COLO829 (cell line): ENCODE results near the gene IER5L.
A peak's percentile ranks its signal among the peaks of the same experiment; 100 is the strongest.
"Not testable (repeated sequence)": the region's sequence is repeated elsewhere in the genome, so short reads cannot be mapped to it uniquely, and the experiment has no call there.

ENCODE experiments used
- DNase-seq: peaks from one replicate; pipeline ENCODE4 v3.0.0; 2012; ENCODE audit warnings: low spot score

The IER5L gene

GRCh38 chr9:129202613-129203555 is 24.8 kb upstream of the IER5L start:
- DNase-seq: peak; percentile 66

DNA sequence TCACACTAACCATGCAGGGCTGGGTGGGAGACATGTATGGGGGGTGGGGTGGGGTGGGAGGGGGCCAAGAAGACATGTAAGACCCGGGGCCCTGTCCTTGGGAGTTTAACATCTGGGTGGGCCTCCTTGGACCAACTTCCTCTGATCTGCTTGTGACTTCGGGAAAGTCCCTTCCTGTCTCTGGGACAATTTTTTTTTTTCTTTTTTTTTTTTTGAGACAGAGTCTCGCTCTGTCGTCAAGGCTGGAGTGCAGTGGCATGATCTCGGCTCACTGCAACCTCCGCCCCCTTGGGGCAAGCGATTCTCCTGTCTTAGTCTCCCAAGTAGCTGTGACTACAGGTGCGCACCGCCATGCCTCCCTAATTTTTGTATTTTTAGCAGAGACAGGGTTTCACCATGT is 23.8 kb upstream of the IER5L start:
- no peak for DNase-seq

DNA sequence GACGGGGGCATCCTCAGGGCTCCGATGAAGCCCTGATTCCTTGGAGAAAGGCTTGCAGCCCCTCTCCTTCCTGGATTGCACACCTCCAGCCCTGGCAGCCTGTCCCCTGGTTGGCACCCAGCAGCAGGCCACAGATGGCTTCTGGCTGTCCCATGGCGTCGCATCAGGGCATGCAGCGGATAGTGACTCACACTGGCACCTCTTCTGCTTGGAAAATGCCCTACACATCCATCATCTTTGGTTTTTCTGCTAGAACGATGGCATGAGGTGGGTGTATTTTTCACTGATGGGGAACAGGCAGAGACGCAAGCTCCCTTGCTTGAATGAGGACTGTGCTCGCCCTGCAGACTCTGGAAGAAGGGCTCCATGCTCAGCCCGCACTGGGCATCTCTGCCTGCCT is 23.2 kb upstream of the IER5L start:
- DNase-seq: no peak

- DNase-seq: no peak
Observed at GRCh38 chr9:129200255-129200654, 22.2 kb upstream of the IER5L start.

DNA sequence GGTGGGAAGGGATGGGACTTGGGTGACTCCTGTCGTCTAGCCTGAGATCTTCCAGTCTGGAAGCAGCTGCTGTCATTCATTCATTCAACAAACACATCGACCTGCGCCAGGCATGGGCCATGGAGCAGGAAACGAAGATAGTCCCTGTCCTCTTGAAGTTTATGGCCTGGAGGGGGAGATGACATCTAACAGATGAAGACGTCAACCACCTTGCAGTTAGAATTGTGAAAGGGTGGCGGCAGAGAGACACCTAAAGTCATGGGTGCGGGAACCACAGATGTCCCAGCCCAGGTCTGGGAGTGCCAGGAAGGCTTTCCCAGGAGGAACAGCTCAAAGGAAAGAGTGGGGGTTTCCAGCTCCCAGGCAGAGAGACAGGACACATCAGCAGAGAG is 21.0 kb upstream of the IER5L start:
- no peak for DNase-seq

GRCh38 chr9:129198319-129199043 is 20.4 kb upstream of the IER5L start:
- DNase-seq: no peak

GRCh38 chr9:129197978-129198318 is 19.9 kb upstream of the IER5L start:
- DNase-seq: no peak

DNA sequence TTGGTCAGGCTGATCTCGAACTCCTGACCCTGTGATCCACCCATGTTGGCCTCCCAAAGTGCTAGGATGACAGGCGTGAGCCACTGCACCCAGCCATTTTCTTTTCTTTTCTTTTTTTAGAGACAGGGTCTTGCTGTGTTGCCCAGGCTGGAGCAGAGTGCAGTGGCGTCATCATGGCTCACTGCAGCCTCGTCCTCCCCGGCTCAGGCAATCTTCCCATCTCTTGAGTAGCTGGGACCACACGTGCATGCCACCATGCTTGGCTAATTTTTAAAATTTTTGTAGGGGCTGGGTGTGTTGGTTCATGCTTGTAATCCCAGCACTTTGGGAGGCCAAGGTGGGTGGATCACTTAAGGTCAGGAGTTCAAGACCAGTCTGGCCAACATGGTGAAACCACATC is 19.0 kb upstream of the IER5L start:
- DNase-seq: not testable (repeated sequence)

DNA sequence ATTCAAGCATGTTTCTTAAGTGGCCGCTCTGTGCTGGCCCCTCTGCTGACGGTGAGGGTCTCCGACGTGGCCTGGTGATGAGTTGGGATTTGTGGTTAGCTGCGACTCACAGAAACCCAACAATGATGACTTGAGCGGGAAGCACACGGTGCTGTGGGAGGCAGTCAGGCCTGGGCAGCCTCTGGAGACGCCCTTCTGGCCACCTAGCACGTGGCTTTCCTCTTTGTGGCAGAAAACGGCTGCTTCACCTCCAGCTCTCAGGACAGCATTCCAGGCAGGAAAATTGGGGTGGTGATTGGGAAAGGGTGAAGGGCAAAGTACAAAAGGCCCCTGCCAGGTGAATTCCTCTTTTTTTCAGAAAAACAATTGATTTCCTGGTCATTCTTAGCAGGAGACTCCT is 17.5 kb upstream of the IER5L start:
- no peak for DNase-seq

DNA sequence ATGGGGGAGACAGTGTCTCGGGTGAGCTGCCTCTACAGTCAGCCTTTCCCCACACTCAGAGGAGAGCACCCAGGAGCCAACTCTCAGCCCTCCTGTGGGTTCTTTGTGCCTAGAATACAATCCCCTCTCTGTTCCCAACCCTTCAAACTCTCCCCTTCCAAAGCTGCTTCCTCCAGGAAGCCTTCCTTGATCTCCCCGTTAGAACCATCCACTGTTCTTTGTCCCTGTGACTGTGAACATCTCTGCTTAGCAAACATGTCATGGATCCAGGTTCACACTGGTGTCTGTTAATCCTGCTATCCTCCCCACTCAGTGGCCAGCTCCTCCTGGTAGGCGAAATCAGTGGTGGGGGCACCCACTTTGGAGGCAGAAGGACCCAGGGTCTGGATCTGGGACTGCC is 16.2 kb upstream of the IER5L start:
- no peak for DNase-seq

DNA sequence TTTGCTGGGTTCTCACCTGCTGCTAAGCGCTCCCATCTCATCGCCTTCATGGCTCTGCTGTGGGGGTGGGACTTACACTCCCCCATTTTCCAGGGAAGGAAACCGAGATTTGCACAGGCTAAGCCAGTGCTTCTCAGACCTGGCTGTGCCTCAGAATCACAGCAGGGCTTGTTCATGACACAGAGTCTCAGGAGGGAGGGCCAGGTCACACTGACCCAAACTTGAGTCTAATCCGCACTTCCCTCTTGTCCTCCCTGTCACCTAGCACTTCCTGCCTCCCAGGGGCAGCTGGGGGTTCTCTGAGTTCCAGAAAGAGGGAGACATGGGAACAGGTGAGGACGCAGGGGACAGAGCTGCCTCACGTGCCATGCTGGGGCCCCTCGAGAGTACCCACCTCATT is 15.6 kb upstream of the IER5L start:
- no peak for DNase-seq

- no peak for DNase-seq
Observed at GRCh38 chr9:129191234-129191633, 13.2 kb upstream of the IER5L start.

GRCh38 chr9:129189971-129190370 is 11.9 kb upstream of the IER5L start:
- DNase-seq: not testable (repeated sequence)

GRCh38 chr9:129187042-129187441 is 9.0 kb upstream of the IER5L start:
- DNase-seq: no peak

- DNase-seq: no peak
Observed at GRCh38 chr9:129185991-129186390, 7.9 kb upstream of the IER5L start.

GRCh38 chr9:129185402-129185801 is 7.3 kb upstream of the IER5L start:
- no peak for DNase-seq

- no peak for DNase-seq
Observed at GRCh38 chr9:129184596-129185122, 6.6 kb upstream of the IER5L start.

DNA sequence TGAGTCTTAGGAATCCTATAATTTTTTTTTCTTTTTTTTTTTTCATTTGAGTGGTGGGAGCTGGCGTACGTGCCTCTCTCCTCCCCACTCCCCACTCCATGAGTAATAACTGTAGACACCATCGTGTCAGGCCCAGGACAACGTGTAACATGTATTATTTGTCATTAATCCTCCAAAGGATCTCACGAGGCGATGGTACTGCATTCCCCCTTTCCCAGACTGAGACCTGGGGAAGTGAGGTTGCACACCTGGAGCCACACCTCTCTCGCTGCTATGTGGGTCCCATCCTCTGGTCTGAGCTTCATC is 6.1 kb upstream of the IER5L start:
- DNase-seq: no peak

GRCh38 chr9:129183495-129184218 is 5.6 kb upstream of the IER5L start:
- no peak for DNase-seq

DNA sequence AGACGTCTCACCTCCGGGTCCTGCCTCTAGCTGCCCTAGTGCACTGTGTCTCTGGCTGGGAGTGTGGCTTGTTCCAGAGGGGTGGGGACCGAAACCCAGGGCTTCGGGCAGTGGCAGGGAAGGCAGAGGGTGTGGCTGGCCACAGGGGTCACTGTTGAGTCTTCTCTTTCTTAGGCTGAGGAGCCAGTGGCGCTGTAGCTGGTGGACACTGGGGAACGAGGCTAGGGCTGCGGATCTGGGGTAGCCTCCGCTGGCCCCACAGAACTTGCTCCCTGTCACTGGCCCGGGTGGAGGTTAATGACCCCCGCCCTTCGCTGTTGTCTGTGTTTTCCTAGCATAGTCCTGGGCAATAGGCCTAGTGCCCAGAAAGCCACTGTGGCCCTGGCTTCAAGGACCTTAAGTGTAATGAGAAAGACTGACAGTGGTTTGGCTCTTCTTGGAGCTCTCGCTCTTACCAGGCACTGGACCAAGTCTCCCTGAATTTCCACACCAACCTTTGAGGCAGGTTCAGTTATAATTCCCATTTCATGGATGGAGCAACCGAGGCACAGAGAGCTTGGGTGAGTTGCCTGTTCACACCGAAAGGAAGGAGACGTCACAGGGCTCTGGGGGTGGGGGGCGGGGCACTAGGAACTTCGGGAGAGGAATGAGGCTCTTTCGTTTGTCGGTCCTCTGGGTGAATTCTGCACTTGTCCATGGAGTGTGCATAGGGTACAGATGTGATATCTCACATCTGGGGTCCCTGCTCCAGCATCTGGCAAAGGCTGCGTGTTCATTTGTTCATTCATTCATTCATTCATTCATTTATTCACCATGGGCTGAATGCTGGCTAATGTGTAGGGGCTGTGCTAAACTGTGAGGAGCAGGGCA is 4.8 kb upstream of the IER5L start:
- no peak for DNase-seq

- no peak for DNase-seq
Observed at GRCh38 chr9:129182122-129182521, 4.1 kb upstream of the IER5L start.

DNA sequence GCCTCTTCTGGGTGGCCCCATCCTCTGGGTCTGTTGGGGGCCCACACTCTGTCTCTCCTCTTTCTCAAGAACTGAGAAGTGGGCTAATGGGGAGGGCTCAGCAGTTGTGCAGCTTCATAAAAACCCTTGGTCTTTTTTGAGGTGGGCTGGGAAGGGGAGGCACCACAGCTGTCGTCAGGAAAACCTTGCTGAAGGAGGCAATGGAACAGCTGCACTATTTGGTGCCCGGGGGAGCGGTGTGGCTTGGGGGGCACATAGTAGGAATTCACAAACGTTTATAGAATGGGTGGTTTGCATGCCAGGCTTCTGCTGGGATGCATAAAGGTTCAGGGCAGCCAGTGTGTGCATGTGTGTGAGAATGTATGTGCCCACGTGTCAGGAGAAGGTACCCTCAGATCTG is 3.2 kb upstream of the IER5L start:
- no peak for DNase-seq
